HEK293 (cell line): ENCODE results near the gene KRT79.

Source experiments
- CTCF ChIA-PET: fragments of 350-600 bp; formaldehyde crosslinking; extraction: SDS; loops from one replicate; lab custom pipeline; 2021; ENCODE audit warnings: antibody characterized with exemption; lab: Yijun Ruan, JAX
- POLR2A ChIA-PET: fragments of 300-600 bp; formaldehyde crosslinking; extraction: SDS; loops from one replicate; lab custom pipeline; 2020; ENCODE audit warnings: antibody characterized with exemption, inconsistent platforms; lab: Yijun Ruan, JAX
- H3K27ac ChIP-seq: fragments of 200-500 bp; sonication (Bioruptor generic); 2 replicates; pipeline ENCODE4 v1.5.1; 2014; ENCODE audit warnings: low read depth, low read length, control low read depth, inconsistent platforms; ENCODE audit errors: extremely low read depth
- H3K36me3 ChIP-seq, 2 experiments: fragments of 200-500 bp in 1 of 2; sonication (Bioruptor generic) in 1 of 2; 1 replicate in 1 of 2; 2 replicates in 1 of 2; pipeline ENCODE4 v1.5.1; 2014 to 2017; ENCODE audit warnings: inconsistent platforms in 2 of 2, low read length in 2 of 2; ENCODE audit not compliant: control insufficient read depth in 2 of 2, insufficient read depth in 1 of 2
- H3K4me1 ChIP-seq: fragments of 200-500 bp; sonication (Bioruptor generic); 2 replicates; pipeline ENCODE4 v1.5.1; 2014; ENCODE audit warnings: mild to moderate bottlenecking, low read length, inconsistent platforms; ENCODE audit not compliant: control insufficient read depth, insufficient read depth
- H3K4me3 ChIP-seq: 2 replicates; pipeline ENCODE4 v1.5.1; 2011; ENCODE audit warnings: low read depth, mild to moderate bottlenecking, control low read depth, low read length, moderate library complexity
- H3K9me3 ChIP-seq: fragments of 200-500 bp; sonication (Bioruptor generic); 2 replicates; pipeline ENCODE4 v1.5.1; 2014; ENCODE audit warnings: low read depth, low read length, inconsistent platforms; ENCODE audit not compliant: control insufficient read depth, insufficient read depth
- BCL11B ChIP-seq: fragments of 450-650 bp; formaldehyde crosslinking; IDR thresholded peaks from 2 replicates; pipeline ENCODE4 v1.5.1; 2016; ENCODE audit warnings: low read depth, missing biosample characterization, missing genetic modification characterization
- EGR2 ChIP-seq: fragments of 450-650 bp; formaldehyde crosslinking; IDR thresholded peaks from 2 replicates; pipeline ENCODE4 v1.5.1; 2016; ENCODE audit warnings: low read depth, missing biosample characterization, missing genetic modification characterization
- GLIS1 ChIP-seq: fragments of 450-650 bp; formaldehyde crosslinking; IDR thresholded peaks from 2 replicates; pipeline ENCODE4 v1.5.1; 2016; ENCODE audit warnings: missing biosample characterization, missing genetic modification characterization
- GLIS2 ChIP-seq: fragments of 450-650 bp; formaldehyde crosslinking; IDR thresholded peaks from 2 replicates; pipeline ENCODE4 v1.5.1; 2016; ENCODE audit warnings: missing biosample characterization, missing genetic modification characterization
- HOXA7 ChIP-seq: sonication (generic); formaldehyde crosslinking; IDR thresholded peaks from 2 replicates; pipeline ENCODE4 v1.8.1; 2022; ENCODE audit warnings: missing genetic modification reagents, borderline replicate concordance
- INSM2 ChIP-seq: fragments of 450-650 bp; formaldehyde crosslinking; IDR thresholded peaks from 2 replicates; pipeline ENCODE4 v1.5.1; 2016; ENCODE audit warnings: missing biosample characterization, missing genetic modification characterization
- KLF1 ChIP-seq: fragments of 450-650 bp; formaldehyde crosslinking; IDR thresholded peaks from 2 replicates; pipeline ENCODE4 v1.5.1; 2016; ENCODE audit warnings: missing biosample characterization, missing genetic modification characterization
- KLF16 ChIP-seq: fragments of 450-650 bp; formaldehyde crosslinking; IDR thresholded peaks from 2 replicates; pipeline ENCODE4 v1.5.1; 2017; ENCODE audit warnings: missing biosample characterization, missing genetic modification characterization
- MEIS1 ChIP-seq: sonication (generic); formaldehyde crosslinking; IDR thresholded peaks from 2 replicates; pipeline ENCODE4 v1.8.1; 2022; ENCODE audit warnings: missing genetic modification reagents, mild to moderate bottlenecking, borderline replicate concordance
- PRDM1 ChIP-seq: fragments of 450-650 bp; formaldehyde crosslinking; IDR thresholded peaks from 2 replicates; pipeline ENCODE4; 2016; ENCODE audit warnings: missing biosample characterization, missing genetic modification characterization
- PRDM4 ChIP-seq: fragments of 450-650 bp; formaldehyde crosslinking; IDR thresholded peaks from 2 replicates; pipeline ENCODE4 v1.5.1; 2017; ENCODE audit warnings: missing biosample characterization, missing genetic modification characterization
- SP7 ChIP-seq: fragments of 450-650 bp; formaldehyde crosslinking; IDR thresholded peaks from 2 replicates; pipeline ENCODE4 v1.5.1; 2016; ENCODE audit warnings: missing biosample characterization, missing genetic modification characterization
- TRIM28 ChIP-seq: IDR thresholded peaks from 2 replicates; pipeline ENCODE4 v1.6.1; 2011; ENCODE audit warnings: low read length, control low read depth, borderline replicate concordance
- ZNF133 ChIP-seq: fragments of 450-650 bp; formaldehyde crosslinking; IDR thresholded peaks from 2 replicates; pipeline ENCODE4 v1.5.1; 2016; ENCODE audit warnings: missing biosample characterization, missing genetic modification characterization
- ZNF18 ChIP-seq: fragments of 450-650 bp; formaldehyde crosslinking; IDR thresholded peaks from 2 replicates; pipeline ENCODE4 v1.5.1; 2016; ENCODE audit warnings: missing biosample characterization, missing genetic modification characterization
- ZNF214 ChIP-seq: fragments of 450-650 bp; formaldehyde crosslinking; IDR thresholded peaks from 2 replicates; pipeline ENCODE4 v1.5.1; 2017; ENCODE audit warnings: missing biosample characterization, mild to moderate bottlenecking, missing genetic modification characterization, borderline replicate concordance
- ZNF221 ChIP-seq: fragments of 450-650 bp; formaldehyde crosslinking; IDR thresholded peaks from 2 replicates; pipeline ENCODE4 v1.5.1; 2017; ENCODE audit warnings: missing biosample characterization, missing genetic modification characterization, borderline replicate concordance
- ZNF239 ChIP-seq: fragments of 450-650 bp; formaldehyde crosslinking; IDR thresholded peaks from 2 replicates; pipeline ENCODE4 v1.5.1; 2016; ENCODE audit warnings: missing biosample characterization, missing genetic modification characterization
- ZNF366 ChIP-seq: fragments of 450-650 bp; formaldehyde crosslinking; conservative IDR thresholded peaks from 2 replicates; pipeline ENCODE4 v1.5.1; 2016; ENCODE audit warnings: missing biosample characterization, missing genetic modification characterization
- ZNF433 ChIP-seq: fragments of 450-650 bp; formaldehyde crosslinking; IDR thresholded peaks from 2 replicates; pipeline ENCODE4 v1.5.1; 2016; ENCODE audit warnings: missing biosample characterization, missing genetic modification characterization, low read depth
- ZNF473 ChIP-seq: fragments of 450-650 bp; formaldehyde crosslinking; IDR thresholded peaks from 2 replicates; pipeline ENCODE4 v1.5.1; 2017; ENCODE audit warnings: missing biosample characterization, missing genetic modification characterization
- ZNF521 ChIP-seq: fragments of 450-650 bp; formaldehyde crosslinking; IDR thresholded peaks from 2 replicates; pipeline ENCODE4 v1.5.1; 2017; ENCODE audit warnings: missing biosample characterization, mild to moderate bottlenecking, missing genetic modification characterization
- ZNF561 ChIP-seq: fragments of 450-650 bp; IDR thresholded peaks from 2 replicates; pipeline ENCODE4 v1.5.1; 2018; ENCODE audit warnings: missing biosample characterization, missing genetic modification characterization, borderline replicate concordance
- ZNF585B ChIP-seq: fragments of 450-650 bp; formaldehyde crosslinking; IDR thresholded peaks from 2 replicates; pipeline ENCODE4 v1.5.1; 2016; ENCODE audit warnings: missing biosample characterization, missing genetic modification characterization
- ZNF626 ChIP-seq: fragments of 450-650 bp; sonication (Bioruptor Pico); formaldehyde crosslinking; IDR thresholded peaks from 2 replicates; pipeline ENCODE4 v1.5.1; 2018; ENCODE audit warnings: missing biosample characterization, missing genetic modification characterization, inconsistent platforms
- ZNF639 ChIP-seq: fragments of 450-650 bp; formaldehyde crosslinking; IDR thresholded peaks from 2 replicates; pipeline ENCODE4 v1.5.1; 2016; ENCODE audit warnings: missing biosample characterization, missing genetic modification characterization
- ZNF654 ChIP-seq: fragments of 450-650 bp; formaldehyde crosslinking; IDR thresholded peaks from 2 replicates; pipeline ENCODE4 v1.5.1; 2016; ENCODE audit warnings: low read depth, missing biosample characterization, missing genetic modification characterization
- ZNF701 ChIP-seq: fragments of 450-650 bp; formaldehyde crosslinking; IDR thresholded peaks from 2 replicates; pipeline ENCODE4 v1.5.1; 2016; ENCODE audit warnings: missing biosample characterization, missing genetic modification characterization
- ZNF785 ChIP-seq: fragments of 450-650 bp; formaldehyde crosslinking; IDR thresholded peaks from 2 replicates; pipeline ENCODE4 v1.5.1; 2016; ENCODE audit warnings: missing biosample characterization, missing genetic modification characterization
- ZSCAN30 ChIP-seq: fragments of 450-650 bp; IDR thresholded peaks from 2 replicates; pipeline ENCODE4 v1.5.1; 2018; ENCODE audit warnings: missing biosample characterization, mild to moderate bottlenecking, missing genetic modification characterization, moderate library complexity

Gene KRT79

GRCh38 chr12:52810554-52810953 is 23.6 kb downstream of the KRT79 start:
- TF ChIP-seq ZNF133: no peak
- no peak for TF ChIP-seq ZSCAN30 (tag by site-specific recombination)
- no peak for TF ChIP-seq ZNF626 (tag by site-specific recombination)
- no peak for TF ChIP-seq TRIM28
- TF ChIP-seq GLIS2: no peak
- TF ChIP-seq INSM2 (tag by site-specific recombination): no peak
- no peak for TF ChIP-seq BCL11B
- no peak for TF ChIP-seq PRDM1 (tag by site-specific recombination)
- TF ChIP-seq ZNF239 (tag by site-specific recombination): no peak
- TF ChIP-seq MEIS1 (CRISPR knock-in tag): no peak
- no peak for TF ChIP-seq SP7 (tag by site-specific recombination)
- no peak for TF ChIP-seq ZNF366 (tag by site-specific recombination)
- no peak for TF ChIP-seq GLIS1 (tag by site-specific recombination)
- no peak for TF ChIP-seq ZNF701 (tag by site-specific recombination)
- no peaks in the 10 kb centered on the region for H3K9me3 ChIP-seq
- H3K4me3 ChIP-seq: no peak overlapping the region
- no peaks in the 10 kb centered on the region for H3K36me3 ChIP-seq
- POLR2A ChIA-PET: no interaction called here
- H3K27ac ChIP-seq: no peak overlapping the region
- H3K4me1 ChIP-seq: no peaks in the 10 kb centered on the region
- CTCF ChIA-PET: interaction anchor here (0.6 to 0.7 kb wide), 2 partner anchors 61 to 132 kb away, joined by 3 read pairs; no protein-coding TSS in a partner anchor

GRCh38 chr12:52809166-52809565 is 24.9 kb downstream of the KRT79 start:
- Histone ChIP-seq H3K4me1 (no peaks in the 10 kb centered on the region; the same call in 1 of the 2 replicates), H3K36me3 (no peaks in the 10 kb centered on the region), H3K4me3 (no peak overlapping the region), H3K27ac (no peak overlapping the region), H3K9me3 (no peaks in the 10 kb centered on the region)
- CTCF ChIA-PET: no interaction called here
- POLR2A ChIA-PET: no interaction called here
- TF ChIP-seq ZNF18 (tag by site-specific recombination) (no peak), ZNF473 (no peak), ZNF521 (tag by site-specific recombination) (no peak), KLF16 (tag by site-specific recombination) (no peak), GLIS2 (no peak), ZNF654 (tag by site-specific recombination) (no peak), ZNF221 (tag by site-specific recombination) (no peak), EGR2 (tag by site-specific recombination) (no peak), HOXA7 (CRISPR knock-in tag) (no peak), ZNF585B (no peak), ZNF639 (tag by site-specific recombination) (no peak), KLF1 (tag by site-specific recombination) (no peak), ZNF214 (no peak), PRDM4 (no peak), ZNF785 (tag by site-specific recombination) (no peak), ZNF561 (tag by site-specific recombination) (no peak), ZNF433 (no peak)
